LNCaP clone FGC (cell line): Measurements from ENCODE around the gene WDR45B.

Experiments used
- DNase-seq: peaks from one replicate; pipeline ENCODE4 v3.0.0-alpha.2; 2011; ENCODE audit warnings: low read depth
- H3K4me3 ChIP-seq: 2 replicates; pipeline ENCODE4 v1.5.1; 2011; ENCODE audit warnings: mild to moderate bottlenecking, low read depth, low read length, control low read depth
- TF ChIP-seq, protein P1 (sequence below): IDR thresholded peaks from 2 replicates; pipeline ENCODE4 v1.5.1; 2012; ENCODE audit warnings: mild to moderate bottlenecking; ENCODE audit not compliant: control insufficient read depth, insufficient read depth; ENCODE audit errors: extremely low read depth

WDR45B gene

DNA sequence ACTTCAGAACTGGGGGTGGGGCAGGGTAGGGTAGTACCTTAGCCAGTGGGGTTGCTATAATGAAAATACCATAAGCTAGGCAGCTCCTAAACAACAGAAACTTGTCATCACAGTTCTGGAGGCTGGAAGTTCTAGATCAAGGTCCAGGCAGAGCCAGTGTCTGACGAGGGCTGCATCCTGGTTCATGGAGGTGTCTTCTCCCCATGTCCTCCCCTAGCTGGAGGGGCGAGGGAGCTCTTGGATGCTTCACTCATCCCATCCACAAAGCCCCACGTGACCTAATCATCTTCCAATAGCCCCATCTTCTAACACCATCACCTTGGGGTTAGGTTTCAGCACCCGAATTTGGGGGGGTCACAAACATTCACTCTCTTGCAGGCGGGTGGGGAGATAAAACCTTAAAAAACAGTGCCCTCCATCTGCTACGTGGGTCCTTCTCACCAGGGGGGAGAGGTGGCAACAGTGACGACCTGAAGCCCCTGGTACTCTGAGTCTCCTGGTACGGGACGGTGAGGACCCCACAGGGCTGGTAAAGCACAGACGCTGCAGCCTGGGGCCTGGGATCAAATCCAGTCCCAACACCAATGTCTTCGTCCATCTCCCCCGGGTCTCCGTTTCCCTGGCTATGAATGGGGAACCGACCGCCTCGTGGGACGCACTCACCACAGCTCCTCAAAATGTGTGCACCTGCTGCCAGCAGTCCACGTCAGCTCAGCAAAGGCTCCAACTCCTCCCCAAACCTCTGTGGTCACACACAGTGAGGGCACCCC, 27.4 kb upstream of the WDR45B start:
- DNase-seq: no peak
- no peak overlapping the region for H3K4me3 ChIP-seq
- TF ChIP-seq, protein P1, sequence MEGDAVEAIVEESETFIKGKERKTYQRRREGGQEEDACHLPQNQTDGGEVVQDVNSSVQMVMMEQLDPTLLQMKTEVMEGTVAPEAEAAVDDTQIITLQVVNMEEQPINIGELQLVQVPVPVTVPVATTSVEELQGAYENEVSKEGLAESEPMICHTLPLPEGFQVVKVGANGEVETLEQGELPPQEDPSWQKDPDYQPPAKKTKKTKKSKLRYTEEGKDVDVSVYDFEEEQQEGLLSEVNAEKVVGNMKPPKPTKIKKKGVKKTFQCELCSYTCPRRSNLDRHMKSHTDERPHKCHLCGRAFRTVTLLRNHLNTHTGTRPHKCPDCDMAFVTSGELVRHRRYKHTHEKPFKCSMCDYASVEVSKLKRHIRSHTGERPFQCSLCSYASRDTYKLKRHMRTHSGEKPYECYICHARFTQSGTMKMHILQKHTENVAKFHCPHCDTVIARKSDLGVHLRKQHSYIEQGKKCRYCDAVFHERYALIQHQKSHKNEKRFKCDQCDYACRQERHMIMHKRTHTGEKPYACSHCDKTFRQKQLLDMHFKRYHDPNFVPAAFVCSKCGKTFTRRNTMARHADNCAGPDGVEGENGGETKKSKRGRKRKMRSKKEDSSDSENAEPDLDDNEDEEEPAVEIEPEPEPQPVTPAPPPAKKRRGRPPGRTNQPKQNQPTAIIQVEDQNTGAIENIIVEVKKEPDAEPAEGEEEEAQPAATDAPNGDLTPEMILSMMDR: no peak

GRCh38 chr17:82674656-82675475, 26.6 kb upstream of the WDR45B start:
- no peak overlapping the region for H3K4me3 ChIP-seq
- DNase-seq: no peak
- TF ChIP-seq, protein P1: no peak

DNA sequence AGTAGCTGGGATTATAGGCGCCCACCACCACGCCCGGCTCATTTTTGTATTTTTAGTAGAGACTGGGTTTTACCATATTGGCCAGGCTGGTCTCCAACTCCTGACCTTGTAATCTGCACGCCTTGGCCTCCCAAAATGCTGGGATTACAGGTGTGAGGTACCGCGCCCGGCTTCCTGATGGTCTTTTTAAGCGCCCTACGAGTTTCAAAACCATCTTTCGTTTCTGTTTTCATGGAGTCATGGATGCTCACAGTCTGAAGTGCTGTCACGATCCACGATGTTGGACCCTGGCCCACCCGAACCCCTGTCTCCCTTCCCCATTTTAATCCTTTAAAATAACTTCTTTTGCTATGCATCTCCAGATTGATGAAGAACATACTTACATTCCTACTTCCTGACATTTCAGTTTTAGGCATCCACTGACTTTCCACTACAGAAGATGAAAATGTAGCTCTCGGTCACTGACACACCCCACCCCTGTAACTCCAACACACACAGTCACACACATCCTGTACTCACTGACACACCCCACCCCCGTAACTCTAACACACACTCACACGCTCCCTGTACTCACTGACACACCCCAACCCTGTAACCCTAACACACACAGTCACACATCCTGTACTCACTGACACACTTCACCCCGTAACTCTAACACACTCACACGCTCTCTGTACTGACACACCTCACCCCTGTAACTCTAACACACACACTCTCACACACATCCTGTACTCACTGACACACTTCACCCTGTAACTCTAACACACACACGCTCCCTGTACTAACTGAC, 22.6 kb upstream of the WDR45B start:
- no peak overlapping the region for H3K4me3 ChIP-seq
- no peak for DNase-seq
- TF ChIP-seq, protein P1: no peak

GRCh38 chr17:82668631-82669099, 20.4 kb upstream of the WDR45B start:
- TF ChIP-seq, protein P1: no peak
- DNase-seq: no peak
- no peak overlapping the region for H3K4me3 ChIP-seq

DNA sequence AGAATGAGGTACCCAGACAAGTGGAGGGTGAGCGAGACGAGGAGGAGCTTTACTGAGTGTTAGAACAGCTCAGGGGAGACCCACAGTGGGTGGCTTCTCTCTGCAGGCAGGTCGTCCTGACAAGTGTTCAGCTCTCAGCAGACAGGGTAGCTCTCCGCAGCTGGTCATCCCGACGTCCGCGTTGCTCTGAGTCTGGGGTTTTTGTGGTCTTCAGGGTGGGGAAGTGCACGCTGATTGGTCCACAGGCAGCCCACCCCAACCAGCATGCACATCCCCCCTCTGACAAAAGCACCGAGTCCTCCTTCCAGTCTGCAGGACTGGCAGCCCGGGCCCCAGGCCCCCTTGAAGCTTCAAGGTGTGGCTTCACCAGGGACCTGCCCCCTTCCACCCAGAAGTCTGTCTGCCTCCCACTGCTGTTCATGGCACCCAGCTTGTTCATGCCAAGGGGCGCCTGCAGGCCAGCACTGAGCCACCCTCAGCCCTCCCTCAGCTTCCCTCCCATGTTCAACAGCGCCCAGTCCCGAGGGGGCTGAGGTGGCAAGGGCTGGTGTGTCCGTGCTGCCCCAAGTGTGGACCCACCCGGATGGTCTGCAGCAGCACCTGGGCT, 19.9 kb upstream of the WDR45B start:
- H3K4me3 ChIP-seq: no peak overlapping the region
- TF ChIP-seq, protein P1: no peak
- DNase-seq: no peak

- H3K4me3 ChIP-seq: no peak overlapping the region
- TF ChIP-seq, protein P1: no peak
- DNase-seq: no peak
These were observed 19.4 kb upstream of the WDR45B start for GRCh38 chr17:82667668-82668000.
